GM19023 (cell line): ENCODE data around the gene PSMB3.
"Not testable (repeated sequence)": the region's sequence is repeated elsewhere in the genome, so short reads cannot be mapped to it uniquely, and the experiment has no call there.

Experiments used
- ATAC-seq: cut with Tn5 transposase; IDR thresholded peaks from one replicate; pipeline ENCODE4 v1.9.1; 2021; ENCODE audit warnings: mild to moderate bottlenecking, moderate library complexity; ENCODE audit not compliant: unreplicated experiment

The PSMB3 gene

DNA sequence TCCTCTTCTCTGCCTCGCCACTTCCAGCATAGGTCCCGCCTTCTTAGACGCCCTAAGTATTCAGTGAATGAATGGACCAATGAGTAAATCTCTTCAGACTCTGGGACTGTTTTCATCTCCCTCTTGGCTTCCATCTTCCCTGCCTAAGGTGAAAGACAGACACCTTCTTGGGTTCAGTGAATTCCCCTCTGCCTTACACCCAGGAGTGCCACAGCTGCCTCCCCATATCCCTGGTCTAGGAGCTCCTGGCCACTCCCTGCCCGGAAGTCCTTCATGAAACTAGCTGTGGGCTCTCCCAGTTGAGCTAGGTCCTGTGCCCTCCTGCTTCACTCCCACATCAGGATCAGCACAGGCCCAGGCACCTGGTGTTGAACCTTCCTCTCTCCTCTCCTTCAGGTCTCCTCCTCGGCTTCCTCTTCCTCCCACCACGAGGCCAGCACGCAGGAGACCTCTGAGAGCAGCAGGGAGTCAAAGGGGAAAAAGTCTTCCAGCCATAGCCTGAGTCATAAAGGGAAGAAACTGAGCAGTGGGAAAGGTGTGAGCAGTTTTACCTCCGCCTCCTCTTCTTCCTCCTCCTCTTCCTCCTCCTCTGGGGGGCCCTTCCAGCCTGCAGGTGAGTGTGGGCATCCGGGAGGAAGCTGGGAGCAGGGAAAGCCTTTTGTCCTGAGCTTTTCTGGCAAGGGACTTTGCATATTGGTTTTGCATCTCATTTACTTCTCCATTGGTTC lies 37.2 kb upstream of the PSMB3 start:
- no peak for ATAC-seq

DNA sequence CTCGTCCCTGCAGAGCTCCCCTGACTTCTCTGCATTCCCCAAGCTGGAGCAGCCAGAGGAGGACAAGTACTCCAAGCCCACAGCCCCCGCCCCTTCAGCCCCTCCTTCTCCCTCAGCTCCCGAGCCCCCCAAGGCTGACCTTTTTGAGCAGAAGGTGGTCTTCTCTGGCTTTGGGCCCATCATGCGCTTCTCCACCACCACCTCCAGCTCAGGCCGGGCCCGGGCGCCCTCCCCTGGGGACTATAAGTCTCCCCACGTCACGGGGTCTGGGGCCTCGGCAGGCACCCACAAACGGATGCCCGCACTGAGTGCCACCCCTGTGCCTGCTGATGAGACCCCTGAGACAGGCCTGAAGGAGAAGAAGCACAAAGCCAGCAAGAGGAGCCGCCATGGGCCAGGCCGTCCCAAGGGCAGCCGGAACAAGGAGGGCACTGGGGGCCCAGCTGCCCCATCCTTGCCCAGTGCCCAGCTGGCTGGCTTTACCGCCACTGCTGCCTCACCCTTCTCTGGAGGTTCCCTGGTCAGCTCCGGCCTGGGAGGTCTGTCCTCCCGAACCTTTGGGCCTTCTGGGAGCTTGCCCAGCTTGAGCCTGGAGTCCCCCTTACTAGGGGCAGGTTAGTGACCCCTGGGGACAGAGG lies 36.1 kb upstream of the PSMB3 start:
- ATAC-seq, result no peak

DNA sequence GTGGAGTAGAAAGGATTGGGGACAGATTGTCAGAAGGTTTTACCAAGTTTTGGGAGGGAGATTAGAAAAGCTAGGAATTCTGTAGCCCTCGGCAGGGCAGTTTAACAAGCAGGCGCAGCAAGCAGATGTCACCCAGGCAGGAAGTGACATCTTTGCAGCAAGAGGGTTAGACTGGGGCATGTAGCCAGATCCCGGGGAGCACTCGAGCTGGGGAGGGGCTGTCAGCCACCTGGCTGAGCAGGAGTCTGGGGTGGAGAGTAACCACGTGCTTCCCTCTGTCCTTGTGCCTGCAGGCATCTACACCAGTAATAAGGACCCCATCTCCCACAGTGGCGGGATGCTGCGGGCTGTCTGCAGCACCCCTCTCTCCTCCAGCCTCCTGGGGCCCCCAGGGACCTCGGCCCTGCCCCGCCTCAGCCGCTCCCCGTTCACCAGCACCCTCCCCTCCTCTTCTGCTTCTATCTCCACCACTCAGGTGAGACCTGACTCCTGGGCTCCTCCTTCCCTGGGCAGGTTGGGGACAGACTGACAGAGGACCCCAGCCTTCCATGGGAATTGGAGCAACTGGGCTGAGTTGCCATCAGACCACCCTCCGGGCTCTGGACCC lies 35.3 kb upstream of the PSMB3 start:
- ATAC-seq, result no peak

DNA sequence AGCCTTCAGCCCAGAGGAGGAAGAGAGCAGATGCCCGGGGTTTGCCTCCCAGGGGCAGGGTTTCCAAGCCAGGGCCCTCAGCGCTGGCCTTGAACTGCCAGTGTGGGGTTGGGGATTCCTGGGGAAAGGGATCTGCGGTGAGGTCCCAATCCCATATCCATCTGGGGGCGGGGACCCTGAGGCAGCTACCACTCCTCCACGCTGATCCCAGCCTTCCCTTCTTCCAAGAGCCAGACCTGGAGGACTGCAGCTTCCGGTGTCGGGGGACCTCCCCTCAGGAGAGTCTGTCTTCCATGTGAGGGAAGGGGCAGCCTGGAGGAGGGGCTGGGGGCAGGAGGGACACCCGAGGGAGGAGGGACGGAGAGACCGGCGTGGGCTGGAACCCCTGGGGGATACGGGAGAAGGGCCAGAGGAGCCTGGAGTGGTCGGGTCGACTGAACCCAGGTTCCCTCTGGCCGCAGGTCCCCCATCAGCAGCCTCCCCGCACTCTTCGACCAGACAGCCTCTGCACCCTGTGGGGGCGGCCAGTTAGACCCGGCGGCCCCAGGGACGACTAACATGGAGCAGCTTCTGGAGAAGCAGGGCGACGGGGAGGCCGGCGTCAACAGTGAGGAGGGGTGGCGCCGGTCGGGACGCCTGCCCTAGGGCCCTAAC lies 33.1 kb upstream of the PSMB3 start:
- ATAC-seq, result no peak

DNA sequence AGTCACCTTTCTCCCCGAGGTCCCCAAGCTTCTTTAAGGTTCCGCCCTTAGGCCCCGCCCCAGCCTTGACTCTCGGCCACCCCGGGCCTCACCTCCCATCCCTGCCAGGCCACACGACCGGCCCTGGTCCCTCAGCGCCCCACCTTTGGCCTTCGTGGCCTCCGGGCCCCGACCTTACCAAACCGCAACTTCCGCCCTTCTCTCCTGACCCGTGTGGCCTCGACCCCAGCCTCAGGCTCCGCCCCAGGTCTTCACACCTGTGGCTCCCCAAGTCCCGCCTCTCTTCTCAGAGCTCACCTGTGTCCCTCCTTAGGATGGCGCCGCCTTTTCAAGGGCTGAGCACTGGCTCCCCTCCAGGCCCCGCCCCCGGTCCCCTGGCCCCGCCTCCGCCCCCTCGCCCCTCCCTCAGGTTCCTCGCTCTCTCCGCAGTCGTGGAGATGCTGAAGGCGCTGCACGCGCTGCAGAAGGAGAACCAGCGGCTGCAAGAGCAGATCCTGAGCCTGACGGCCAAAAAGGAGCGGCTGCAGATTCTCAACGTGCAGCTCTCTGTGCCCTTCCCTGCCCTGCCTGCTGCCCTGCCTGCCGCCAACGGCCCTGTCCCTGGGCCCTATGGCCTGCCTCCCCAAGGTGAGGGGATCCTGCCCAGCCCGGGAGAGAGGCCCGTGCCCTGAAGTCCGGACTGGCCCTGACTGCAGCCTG lies 32.4 kb upstream of the PSMB3 start:
- ATAC-seq, result no peak

DNA sequence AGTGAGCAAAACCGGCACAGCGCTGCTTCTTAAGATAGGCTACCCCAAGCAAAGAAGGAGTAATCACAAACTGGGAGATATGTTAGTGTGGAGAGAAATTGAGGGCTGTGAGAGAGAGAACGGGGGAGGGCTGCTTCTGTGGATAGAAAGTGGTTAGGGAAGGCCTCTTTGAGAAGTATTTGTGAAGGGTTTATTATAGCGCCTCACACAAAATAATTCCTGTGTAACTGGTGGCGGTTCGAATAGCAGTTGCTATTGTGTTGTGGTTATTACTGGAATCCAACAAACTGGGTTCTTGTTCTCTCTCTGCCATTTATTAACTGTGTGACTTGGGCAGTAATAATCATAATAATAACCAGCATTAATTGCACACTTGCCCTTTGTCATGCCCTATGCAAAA lies 31.6 kb upstream of the PSMB3 start:
- ATAC-seq, result no peak

DNA sequence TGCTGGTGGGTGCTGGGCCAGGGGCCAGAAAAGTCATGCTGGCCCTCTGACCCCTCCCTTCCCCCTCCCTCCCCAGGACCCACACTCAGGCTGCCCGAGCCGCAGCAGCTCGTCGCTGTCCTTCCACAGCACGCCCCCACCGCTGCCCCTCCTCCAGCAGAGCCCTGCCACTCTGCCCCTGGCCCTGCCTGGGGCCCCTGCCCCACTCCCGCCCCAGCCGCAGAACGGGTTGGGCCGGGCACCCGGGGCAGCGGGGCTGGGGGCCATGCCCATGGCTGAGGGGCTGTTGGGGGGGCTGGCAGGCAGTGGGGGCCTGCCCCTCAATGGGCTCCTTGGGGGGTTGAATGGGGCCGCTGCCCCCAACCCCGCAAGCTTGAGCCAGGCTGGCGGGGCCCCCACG lies 30.7 kb upstream of the PSMB3 start:
- ATAC-seq, result no peak

DNA sequence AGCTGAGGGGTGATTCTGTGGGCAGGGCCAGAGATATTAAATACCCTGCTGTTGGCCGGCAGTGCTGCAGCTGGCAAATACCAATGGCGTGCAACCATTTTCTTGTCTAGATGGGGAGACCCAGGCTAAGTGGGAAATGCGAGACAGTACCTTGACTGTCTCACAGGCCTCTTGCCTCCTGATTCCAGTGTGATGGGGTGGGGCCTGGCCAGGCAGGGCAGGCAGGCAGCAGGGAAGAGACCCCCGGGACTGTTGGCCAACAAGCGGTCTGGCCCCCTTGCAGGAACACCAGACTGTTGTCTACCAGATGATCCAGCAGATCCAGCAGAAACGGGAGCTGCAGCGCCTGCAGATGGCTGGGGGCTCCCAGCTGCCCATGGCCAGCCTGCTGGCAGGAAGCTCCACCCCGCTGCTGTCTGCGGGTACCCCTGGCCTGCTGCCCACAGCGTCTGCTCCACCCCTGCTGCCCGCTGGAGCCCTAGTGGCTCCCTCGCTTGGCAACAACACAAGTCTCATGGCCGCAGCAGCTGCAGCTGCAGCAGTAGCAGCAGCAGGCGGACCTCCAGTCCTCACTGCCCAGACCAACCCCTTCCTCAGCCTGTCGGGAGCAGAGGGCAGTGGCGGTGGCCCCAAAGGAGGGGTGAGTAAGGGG lies 28.1 kb upstream of the PSMB3 start:
- no peak for ATAC-seq

DNA sequence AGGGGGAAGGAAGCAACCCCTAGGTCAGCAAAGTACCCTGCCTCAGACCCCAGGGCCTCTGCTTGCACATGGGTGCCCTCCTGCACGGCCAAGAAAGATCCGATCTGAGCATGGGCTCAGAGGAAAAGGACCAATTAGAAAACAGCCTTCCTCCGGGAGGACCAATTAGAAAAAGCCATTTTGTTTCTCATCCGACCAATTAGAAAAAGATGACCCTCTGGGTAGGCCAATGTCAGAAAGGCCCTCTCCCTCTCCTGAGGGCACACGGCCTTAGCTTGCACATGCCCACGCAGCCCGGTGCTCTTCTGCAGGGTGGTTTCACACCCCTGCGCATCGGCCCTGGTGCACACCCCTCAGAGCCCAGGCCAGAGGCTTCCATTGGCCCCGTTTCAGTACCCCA lies 27.5 kb upstream of the PSMB3 start:
- ATAC-seq, result no peak

DNA sequence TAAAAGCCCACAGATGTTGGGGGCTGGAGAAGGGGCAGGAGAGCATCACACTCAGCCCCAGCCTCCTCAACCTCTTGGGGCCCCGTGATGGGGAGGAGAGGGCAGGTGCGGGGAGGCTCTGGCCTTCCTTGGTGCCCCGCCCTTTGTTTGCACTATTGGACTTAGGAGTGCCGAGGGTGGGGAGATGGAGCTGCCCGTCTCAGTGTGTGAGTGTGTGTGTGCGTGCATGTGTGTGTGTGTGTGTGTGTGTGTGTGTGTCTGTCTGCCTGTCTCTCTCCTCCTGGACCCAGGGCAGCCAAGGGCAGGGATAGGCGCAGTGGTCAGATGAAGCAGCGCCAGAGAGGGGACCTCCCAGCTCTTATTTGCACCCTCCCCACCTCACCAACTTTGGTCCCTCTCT lies 26.4 kb upstream of the PSMB3 start:
- not testable (repeated sequence) for ATAC-seq

DNA sequence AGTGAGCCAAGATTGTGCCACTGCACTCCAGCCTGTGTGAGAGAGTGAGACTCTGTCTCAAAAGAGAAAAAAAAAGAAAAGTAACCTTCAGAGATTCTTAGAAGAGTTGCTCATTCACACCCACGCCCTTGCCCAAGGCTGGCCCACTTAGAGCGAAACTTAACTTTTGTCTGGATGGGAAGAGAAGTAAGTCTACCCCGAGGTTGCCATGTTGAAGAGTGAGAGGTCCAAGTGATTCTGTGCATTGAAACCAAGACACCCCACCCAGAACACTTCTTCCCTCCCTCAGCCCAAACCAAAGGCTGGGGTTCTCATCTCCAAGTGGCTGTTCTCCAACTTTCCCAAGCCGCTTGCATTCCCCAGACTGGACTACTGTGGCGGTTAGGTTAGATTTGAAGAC lies 24.8 kb upstream of the PSMB3 start:
- no peak for ATAC-seq

DNA sequence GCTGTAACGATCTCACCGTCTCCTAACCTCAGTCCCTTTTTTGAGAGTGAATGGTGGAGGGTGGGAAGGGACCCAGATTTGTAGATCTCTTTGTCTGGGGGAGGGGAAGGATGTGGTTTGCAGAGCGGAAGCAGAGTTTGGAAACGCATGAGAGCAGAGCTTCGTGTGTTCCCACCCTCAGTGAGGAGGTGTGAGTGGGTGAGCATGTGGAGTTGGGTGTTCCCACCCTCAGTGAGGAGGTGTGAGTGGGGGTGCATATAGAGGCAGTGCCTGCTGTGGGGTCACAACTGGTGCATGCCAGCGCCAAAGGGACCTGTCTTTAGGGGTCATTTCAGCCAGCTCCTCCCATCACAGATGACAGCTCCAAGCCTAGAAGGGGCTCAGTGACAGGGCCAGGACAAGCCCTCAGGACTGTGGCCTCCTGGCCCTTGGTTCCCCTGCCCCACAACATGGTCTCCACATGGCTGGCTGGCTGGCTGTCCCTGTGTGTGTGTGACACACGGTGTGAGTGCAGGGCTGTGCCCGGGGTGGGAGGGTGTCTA lies 24.2 kb upstream of the PSMB3 start:
- ATAC-seq, result no peak

DNA sequence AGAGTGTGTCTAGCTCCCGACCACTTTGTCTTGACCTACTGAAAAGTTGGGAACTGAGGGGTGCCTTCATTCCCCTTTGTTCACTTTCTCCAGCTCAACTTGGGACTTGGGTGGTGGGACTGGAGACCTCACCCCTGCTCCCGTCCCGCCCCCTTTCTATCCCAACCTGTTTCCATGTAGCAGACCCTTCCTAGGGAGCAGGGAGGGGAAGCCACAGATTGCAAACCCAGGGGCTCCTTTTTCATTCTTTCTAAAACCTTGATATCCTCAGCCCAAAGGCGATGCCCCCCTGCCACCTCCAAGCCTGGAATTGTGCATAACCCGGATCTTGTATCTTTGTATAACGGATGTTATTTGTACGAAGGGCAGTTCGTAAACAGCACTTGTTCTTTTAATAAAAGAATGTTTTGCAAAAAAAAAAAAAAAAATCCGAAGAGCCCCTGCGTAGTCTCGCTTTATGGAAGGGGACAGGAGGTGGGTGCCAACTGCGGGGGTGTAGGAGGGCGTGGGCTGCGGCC lies 23.1 kb upstream of the PSMB3 start:
- ATAC-seq, result no peak

DNA sequence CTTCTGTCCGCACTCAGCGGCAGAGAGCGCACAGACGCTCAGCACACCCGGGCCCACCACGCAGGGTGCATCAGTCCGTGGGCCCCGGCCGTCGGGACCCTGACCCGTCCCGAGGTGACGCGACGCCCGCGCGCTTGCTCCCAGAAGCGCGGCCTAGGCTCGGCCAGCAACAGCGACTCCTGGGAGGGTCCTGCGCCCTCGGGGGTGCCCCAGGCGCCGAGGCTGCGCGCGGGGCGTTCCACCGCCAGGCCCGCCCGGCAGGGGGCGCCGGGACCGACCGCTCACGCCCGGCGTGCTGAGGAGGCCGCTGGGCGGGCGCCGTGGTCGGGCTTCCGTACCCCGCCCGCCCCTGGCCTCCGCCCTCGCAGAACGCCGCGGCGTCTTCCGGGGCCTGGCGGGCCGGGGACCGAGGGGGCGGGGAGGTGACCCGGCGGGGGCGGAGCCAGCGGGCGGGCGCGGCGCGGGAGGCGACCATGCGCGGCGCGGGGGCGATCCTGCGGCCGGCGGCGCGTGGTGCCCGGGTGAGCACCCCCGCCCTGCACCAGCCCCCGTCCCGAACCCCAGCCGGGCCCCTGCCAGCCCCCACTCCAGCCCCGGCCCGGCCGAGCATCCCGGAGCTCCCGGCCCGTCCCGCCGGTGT lies 22.5 kb upstream of the PSMB3 start, which contains the start of gene CISD3:
Gene CISD3, plus strand, starts transcription at position 456 of the 640 bp plus-strand sequence. Its CDS starts 18 bp downstream, at position 474.
- ATAC-seq, result peak; percentile 77

DNA sequence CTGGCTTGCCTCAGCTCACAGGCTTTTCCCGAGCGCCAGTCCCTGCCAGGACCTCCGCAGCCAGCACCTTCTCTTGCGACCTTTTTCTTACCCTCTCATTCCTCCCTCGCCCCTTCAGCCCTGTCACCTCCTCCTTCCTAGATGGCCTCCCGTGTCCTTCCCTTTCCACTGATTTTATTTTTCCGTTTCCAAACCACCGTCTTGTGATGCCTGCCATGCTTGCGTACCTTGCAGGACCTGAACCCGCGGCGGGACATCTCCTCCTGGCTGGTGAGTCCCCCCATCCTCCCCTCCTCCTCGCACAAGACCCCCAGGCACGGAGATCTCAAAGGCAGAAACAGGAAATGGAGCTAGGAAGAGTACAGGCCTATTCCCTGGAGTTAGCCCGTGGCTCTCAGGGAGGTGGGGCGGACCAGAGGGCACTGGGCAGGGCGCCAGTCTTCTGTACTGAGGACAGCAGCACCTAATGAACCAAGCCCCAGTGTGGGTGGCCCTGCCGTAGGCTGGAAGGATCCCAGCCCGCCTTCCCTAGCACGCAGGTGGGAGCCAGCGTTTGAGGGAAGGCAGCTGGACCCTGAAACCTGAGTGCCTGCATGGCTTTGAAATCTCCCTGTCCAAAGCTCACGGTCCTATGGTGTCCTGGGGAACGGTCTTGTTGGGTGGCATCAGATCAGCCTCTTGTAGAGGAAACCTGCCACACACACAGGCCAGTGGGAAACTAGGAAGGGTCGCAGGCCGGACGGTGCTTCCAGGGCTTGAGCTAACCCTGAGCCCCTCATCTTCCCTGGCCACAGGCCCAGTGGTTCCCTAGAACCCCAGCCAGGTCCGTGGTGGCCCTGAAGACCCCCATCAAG lies 21.8 kb upstream of the PSMB3 start:
- ATAC-seq, result no peak

DNA sequence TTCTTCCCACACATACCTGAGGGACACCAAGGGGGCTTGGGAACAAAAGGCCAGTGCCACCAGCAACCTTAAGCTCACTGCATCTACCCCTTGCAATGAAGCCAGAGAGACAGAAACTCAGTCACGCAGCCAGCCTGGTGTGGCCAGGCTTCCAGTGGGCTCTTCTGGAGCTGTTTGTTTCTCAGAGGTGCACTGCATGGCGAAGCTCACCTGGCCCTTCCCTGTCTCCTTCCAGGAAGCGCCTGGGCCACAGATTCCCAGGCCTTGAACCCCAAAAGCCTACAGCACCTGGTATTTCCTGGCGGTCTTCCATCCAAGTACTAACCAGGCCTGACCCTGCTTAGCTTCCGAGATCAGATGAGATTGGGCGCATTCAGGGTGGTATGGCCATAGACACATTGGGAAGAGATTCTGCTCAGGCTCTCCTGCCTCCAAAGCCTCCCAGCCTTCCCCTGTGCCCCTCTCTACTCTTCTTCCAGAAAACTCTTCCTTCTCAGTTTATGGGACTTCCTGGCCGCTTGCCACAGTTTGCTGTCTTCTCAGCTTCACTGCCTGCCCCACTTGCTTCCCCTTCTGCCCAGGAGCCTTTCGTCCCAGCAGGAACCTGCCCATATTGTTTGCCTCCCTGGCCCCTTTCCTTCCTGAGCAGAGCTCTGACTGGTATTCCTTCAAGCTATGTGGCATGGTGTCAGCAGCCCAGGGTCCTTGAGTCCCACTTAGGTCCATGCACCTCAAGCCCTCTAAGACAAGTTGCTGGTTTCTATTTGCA lies 20.8 kb upstream of the PSMB3 start:
- no peak for ATAC-seq

DNA sequence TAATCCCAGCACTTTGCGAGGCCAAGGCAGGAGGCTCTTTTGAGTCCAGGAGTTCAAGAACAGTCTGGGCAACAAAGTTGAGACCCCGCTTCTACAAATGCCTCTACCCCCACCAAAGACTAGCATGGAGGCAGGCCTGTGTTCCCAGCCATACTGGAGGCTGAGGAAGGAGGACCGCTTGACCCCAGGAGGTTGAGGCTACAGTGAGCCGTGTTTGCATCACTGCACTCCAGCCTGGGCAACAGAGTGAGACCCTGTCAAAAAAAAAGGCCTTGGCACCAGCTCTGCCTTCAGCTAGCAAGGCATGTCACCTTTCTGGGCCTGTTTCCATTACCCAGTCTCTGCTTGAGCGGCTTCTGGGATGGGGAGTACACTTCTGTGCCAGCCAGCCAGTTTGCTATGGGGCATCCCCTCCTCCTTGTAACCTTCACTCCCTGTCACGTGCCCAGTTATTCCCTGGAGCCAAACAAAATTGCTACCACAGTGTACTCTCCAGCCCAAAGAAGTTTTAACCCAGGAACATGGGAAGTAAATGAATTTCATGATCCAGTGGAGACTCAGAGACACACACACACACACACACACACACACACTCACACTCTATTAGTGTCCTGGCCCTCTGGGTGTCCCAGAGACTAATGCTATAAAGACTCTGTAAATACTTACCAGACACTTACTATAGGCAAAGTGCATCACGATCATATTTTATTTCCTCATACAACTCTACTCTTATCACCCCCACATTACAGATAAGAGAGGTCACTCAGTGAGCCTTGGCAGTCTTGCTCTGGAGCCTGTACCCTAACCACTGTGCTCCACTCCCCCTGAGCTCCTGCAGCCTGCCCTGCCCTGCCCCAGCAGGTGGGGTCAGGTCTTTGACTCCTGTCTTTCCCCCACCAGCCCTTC lies 19.9 kb upstream of the PSMB3 start:
- ATAC-seq, result no peak
